Adrenal gland (tissue), 12 donors: ENCODE measurements around the gene MATN1. TPM values are rescaled to one million over a fixed set of nuclear protein-coding genes. Genes with fewer than 3 reads are reported as not detected.

Experiments used
- DNase-seq, 7 donors: peaks; one replicate each; pipeline ENCODE4 v3.0.0-alpha.2; 2019 to 2020
- H3K27ac ChIP-seq, 5 donors: fragments of 200-600 bp; sonication (generic) in 4 of 5; 1 replicate in 3 of 5; 2 replicates in 2 of 5; pipeline versions ENCODE4 v1.5.1 to v1.8.0; 2016 to 2020; ENCODE audit warnings: mild to moderate bottlenecking in 1 of 5
- H3K27me3 ChIP-seq: fragments of 200-600 bp; 2 replicates; pipeline ENCODE4 v1.8.0; 2021
- H3K36me3 ChIP-seq, 2 donors: fragments of 200-600 bp; replicated peaks in 1 of 2; 1 replicate in 1 of 2; 2 replicates in 1 of 2; pipeline versions ENCODE4 v1.5.1 to v1.8.0; 2018 to 2022
- H3K4me1 ChIP-seq, 2 donors: fragments of 200-600 bp; replicated peaks in 1 of 2; 1 replicate in 1 of 2; 2 replicates in 1 of 2; pipeline versions ENCODE4 v1.5.1 to v1.8.0; 2018 to 2021
- H3K4me3 ChIP-seq, 4 donors: fragments of 200-600 bp; sonication (generic) in 3 of 4; one replicate each; pipeline ENCODE4 v1.5.1; 2016 to 2018
- H3K9me3 ChIP-seq, 3 donors: fragments of 200-600 bp; sonication (generic) in 1 of 3; replicated peaks in 1 of 3; 1 replicate in 2 of 3; 2 replicates in 1 of 3; pipeline versions ENCODE4 v1.5.1 to v1.8.0; 2016 to 2021
- CTCF ChIP-seq, 6 experiments: fragments of 450-650 bp in 4 of 6; fragments of 200-600 bp in 2 of 6; sonication (generic) in 1 of 6; IDR thresholded peaks; 1 replicate in 5 of 6; 2 replicates in 1 of 6; pipeline versions ENCODE4 v1.5.1 to v1.8.0; 2016 to 2021; ENCODE audit warnings: antibody characterized with exemption in 6 of 6, mild to moderate bottlenecking in 2 of 6, moderate library complexity in 1 of 6
- POLR2A ChIP-seq, 2 donors: fragments of 450-650 bp; IDR thresholded peaks; one replicate each; pipeline ENCODE4 v1.6.1; 2017; ENCODE audit warnings: antibody characterized with exemption in 2 of 2, mild to moderate bottlenecking in 2 of 2, moderate library complexity in 1 of 2
- WGBS, 4 donors: extraction: QIAGEN DNeasy Blood & Tissue Kit in 2 of 4; methylation state at CpG; one replicate each; pipeline versions ENCODE4 v1.1.5 to v1.1.7; 2013 to 2017; 5-methylcytosine and 5-hydroxymethylcytosine counted together
- intact Hi-C, 2 donors: fragments of 100-400 bp; cut with DNase I; formaldehyde crosslinking; loops; one replicate each; pipeline versions ENCODE4 v1.14.1 to v1.15.0; 2022 to 2023
- polyA plus RNA-seq, 3 donors: library from polyadenylated mRNA; stranded (reverse); fragments of 200-250 nt in 2 of 3; fragments of 350-450 nt in 1 of 3; fragmentation: Illumina TruSeq in 1 of 3; extraction: RNeasy Lipid Tissue Mini Kit (QIAGEN cat#74804) in 1 of 3; gene quantifications; one replicate each; pipeline ENCODE4 v1.2.3, GENCODE V29; 2013 to 2014
- total RNA-seq, 9 donors: library from RNA; depleted of rRNA in 4 of 9; stranded (reverse); fragments of >200 nt in 4 of 9; fragments of 120-200 nt in 1 of 9; fragmentation: NEBNext Ultra II Directional in 1 of 9; extraction: Animal tissue kit (Norgen Biotek cat#: 25700) in 1 of 9; gene quantifications; one replicate each; pipeline versions ENCODE4 v1.1.0 to v1.2.4, GENCODE V29; 2013 to 2023
- donor health status: healthy with polysubstance abuse.
- donor health status: Bipolar disorder and iron deficiency.
- donor health status: DM: yes; HTN: yes; CAD: no.
- donor health status: DM: no; HTN: no; CAD: no.
- donor health status: DM: no; HTN: no; CAD: no.
- donor health status: DM: yes; HTN: yes; CAD: no.

The MATN1 gene
- total and polyA plus RNA-seq, 12 donors = 0.05 to 0.55 (median 0.18) TPM; not detected in 6

- peaks cover 0 to 2% of the 10 kb centered on the region in 2 donors for H3K4me1 ChIP-seq
- no peaks in the 10 kb centered on the region for H3K27me3 ChIP-seq
- H3K27ac ChIP-seq = no peak overlapping the region
- H3K4me3 ChIP-seq = no peak overlapping the region
- intact Hi-C loops = loop anchor here in 1 of 2 donors (10.0 kb wide), 2 partner anchors 318 to 908 kb away; no protein-coding TSS in a partner anchor
- TF ChIP-seq CTCF (IDR thresholded peaks at IDR 0.05) (no peak), POLR2A (IDR thresholded peaks at IDR 0.05) (no peak)
- no peaks in the 10 kb centered on the region for H3K36me3 ChIP-seq
- H3K9me3 ChIP-seq = no peaks in the 10 kb centered on the region
- no peak for DNase-seq
Measured at GRCh38 chr1:30702823-30703222, 20.6 kb downstream of the MATN1 start.

GRCh38 chr1:30701258-30701633, 22.1 kb downstream of the MATN1 start:
- TF ChIP-seq POLR2A (IDR thresholded peaks at IDR 0.05) = no peak
- TF ChIP-seq CTCF (IDR thresholded peaks at IDR 0.05) = no peak
- no peaks in the 10 kb centered on the region for H3K27me3 ChIP-seq
- intact Hi-C loops = loop anchor here in 1 of 2 donors (10.0 kb wide), 2 partner anchors 316 to 906 kb away; no protein-coding TSS in a partner anchor
- no peaks in the 10 kb centered on the region for H3K9me3 ChIP-seq
- no peak overlapping the region for H3K27ac ChIP-seq
- no peak for DNase-seq
- no peaks in the 10 kb centered on the region for H3K4me1 ChIP-seq
- no peak overlapping the region for H3K4me3 ChIP-seq
- no peaks in the 10 kb centered on the region for H3K36me3 ChIP-seq
- 77 to 91% (median 88%) methylated on average over 2 of the region's 2 CpGs for WGBS, 4 donors

- Histone ChIP-seq H3K9me3 (no peaks in the 10 kb centered on the region), H3K36me3 (no peaks in the 10 kb centered on the region), H3K27me3 (no peaks in the 10 kb centered on the region), H3K27ac (no peak overlapping the region), H3K4me3 (no peak overlapping the region), H3K4me1 (no peaks in the 10 kb centered on the region)
- 60 to 75% (median 62%) methylated on average over 5 to 7 of the region's 7 CpGs for WGBS, 4 donors
- intact Hi-C loops = loop anchor here in 1 of 2 donors (10.0 kb wide), 2 partner anchors 316 to 906 kb away; no protein-coding TSS in a partner anchor
- no peak for TF ChIP-seq CTCF (IDR thresholded peaks at IDR 0.05)
- TF ChIP-seq POLR2A (IDR thresholded peaks at IDR 0.05) = no peak
- DNase-seq = peak; percentile 77 to 89 (median 86)
Measured at GRCh38 chr1:30700528-30701257, 22.7 kb downstream of the MATN1 start.

GRCh38 chr1:30699762-30700161, 23.6 kb downstream of the MATN1 start:
- intact Hi-C loops = loop anchor here in 1 of 2 donors (10.0 kb wide), 2 partner anchors 315 to 905 kb away; no protein-coding TSS in a partner anchor
- H3K9me3 ChIP-seq = no peaks in the 10 kb centered on the region
- no peaks in the 10 kb centered on the region for H3K4me1 ChIP-seq
- H3K4me3 ChIP-seq = no peak overlapping the region
- no peak overlapping the region for H3K27ac ChIP-seq
- DNase-seq = no peak
- H3K27me3 ChIP-seq = no peaks in the 10 kb centered on the region
- 70 to 100% (median 83%) methylated on average over 1 of the region's 1 CpG for WGBS, 4 donors
- no peaks in the 10 kb centered on the region for H3K36me3 ChIP-seq
- TF ChIP-seq CTCF (IDR thresholded peaks at IDR 0.05) (no peak), POLR2A (IDR thresholded peaks at IDR 0.05) (no peak)
